ENCODE data around the gene MDGA2. TPM values are rescaled to one million over a fixed set of nuclear protein-coding genes. Genes with fewer than 3 reads are reported as not detected.

MDGA2 gene
- not detected in 2 replicates for total RNA-seq (2011; cell fraction: chromatin; rRNA removed; ENCODE audit: low replicate concordance)
- total RNA-seq (2011; cell fraction: nucleolus; rRNA removed): not detected in 2 replicates
- not detected in 2 replicates for total RNA-seq (2011; cell fraction: nucleoplasm; rRNA removed)
- not detected in 2 replicates for total RNA-seq (2014; rRNA removed)
- 0.04 TPM in 1 of 2 replicates, not detected in the other for total RNA-seq (2014; rRNA removed; fragmentation: Illumina TruSeq; extraction: Trizol)
- total RNA-seq (2015; rRNA removed; fragmentation: Illumina TruSeq; extraction: Trizol): 0.18 and 0.57 TPM in 2 replicates
- total RNA-seq (2021): not detected in 2 replicates
- polyA plus RNA-seq (2011; rRNA removed): not detected in 2 replicates
- polyA plus RNA-seq (2011; cell fraction: cytosol; rRNA removed): not detected in 2 replicates
- not detected in 2 replicates for polyA plus RNA-seq (2011; cell fraction: nucleus; rRNA removed)
- polyA plus RNA-seq (2012): 0.01 and 0.04 TPM in 2 replicates
- not detected in 2 replicates for polyA plus RNA-seq (2014; fragmentation: Illumina TruSeq; extraction: Trizol)
- under 1 TPM; 0.01 TPM for polyA plus RNA-seq (2014; fragmentation: Nextera tagmentation; extraction: Ambion mirVana)
- polyA plus RNA-seq (2014; rRNA removed): not detected in 2 replicates
- 0.04 TPM in 1 of 2 replicates, not detected in the other for polyA minus RNA-seq (2011; rRNA and poly(A)+ RNA removed)
- not detected in 2 replicates for polyA minus RNA-seq (2011; cell fraction: cytosol; rRNA and poly(A)+ RNA removed)
- not detected in 2 replicates for polyA minus RNA-seq (2011; cell fraction: nucleus; rRNA and poly(A)+ RNA removed)
- percentile 8 among the genes with signal in this experiment for Bru-seq, nascent RNA
- percentile 7 among the genes with signal in this experiment for BruChase-seq, experiment 1, labeled RNA remaining after a 2-hour chase
- BruChase-seq, experiment 2, labeled RNA remaining after a 6-hour chase: percentile 5 among the genes with signal in this experiment
- long read RNA-seq, experiment 1: 0 reads
- long read RNA-seq, experiment 2: 0 reads
- long read RNA-seq, experiment 3: 0 reads

DNA sequence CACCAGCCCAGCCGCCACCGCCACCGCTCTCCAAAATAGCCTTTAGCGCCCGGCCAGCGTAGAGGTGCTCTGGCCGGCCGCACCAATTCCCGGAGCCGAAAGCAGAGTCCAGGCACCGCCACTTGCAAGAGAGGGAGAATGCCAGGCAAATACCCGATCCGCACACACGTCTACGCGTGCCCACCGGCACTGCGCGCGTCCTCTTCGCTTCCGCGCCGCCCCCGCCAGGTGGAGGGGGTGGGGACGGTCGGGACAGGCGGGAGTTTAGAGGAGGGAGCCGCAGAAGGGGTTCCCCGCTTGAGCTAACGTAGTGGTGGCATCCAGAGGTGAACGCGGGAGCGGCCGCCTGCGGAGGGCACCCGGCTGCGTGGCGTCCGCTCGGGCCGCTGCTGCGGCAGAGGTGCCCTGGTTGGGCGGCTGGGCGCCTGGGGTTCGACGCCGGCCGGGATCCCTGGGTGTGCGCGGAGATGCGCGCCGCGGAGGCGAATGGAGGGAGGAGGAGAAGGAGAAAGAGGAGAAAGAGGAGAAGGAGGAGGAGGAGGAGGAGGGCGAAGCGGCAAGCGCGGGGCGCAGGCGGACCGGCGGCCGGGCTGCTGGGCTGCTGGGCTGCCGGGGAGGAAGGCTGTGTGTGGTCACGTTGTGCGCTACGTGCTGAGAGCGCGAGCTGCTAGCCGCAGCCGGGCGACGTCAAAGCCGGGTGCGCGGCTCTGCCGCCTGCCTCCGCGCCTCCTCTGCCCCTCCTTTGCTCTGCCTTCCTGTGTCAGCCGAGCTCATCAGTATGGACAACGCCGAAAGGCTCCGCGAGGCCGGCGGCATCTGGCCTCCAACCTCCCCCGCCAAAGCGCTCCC lies at the start of gene MDGA2:
MDGA2 (minus strand) TSS at position 140 of the 849 bp plus-strand sequence.
- no TSS peak for BruUV-seq (replicated peaks)
- ChIA-PET CTCF (ENCODE audit: low intra/inter-chr PET ratio) (no interaction called here), POLR2A (interaction anchor here (0.6 kb wide), 1 partner anchor 277 kb away, joined by 3 read pairs; no protein-coding TSS in a partner anchor)
- Histone ChIP-seq H3K9me3 (replicated peaks; ENCODE audit: control insufficient read depth, insufficient read depth, low read depth, low read length) (no peaks in the 10 kb centered on the region), H3K9ac (ENCODE audit: insufficient read depth in 1 of 2, low read depth in 2 of 2, low read length in 2 of 2) (no peak within 1 kb of the TSS), H3K9me1 (ENCODE audit: control insufficient read depth, insufficient read depth, low read length) (no peaks in the 10 kb centered on the region), H3K4me3 (no peak within 1 kb of the TSS), H3K4me1 (replicated peaks in 1 of 2; ENCODE audit: control insufficient read depth in 2 of 2, insufficient read depth in 2 of 2, low read length in 2 of 2) (no peaks in the 10 kb centered on the region), H2AFZ (ENCODE audit: low read depth, low read length) (no peak within 1 kb of the TSS), H4K20me1 (replicated peaks; ENCODE audit: control insufficient read depth, insufficient read depth, low read length) (no peaks in the 10 kb centered on the region), H3K79me2 (ENCODE audit: control insufficient read depth, insufficient read depth, low read length) (no peaks in the 10 kb centered on the region), H3K27me3 (ENCODE audit: control insufficient read depth in 2 of 2, insufficient read depth in 2 of 2, low read length in 2 of 2) (no peaks in the 10 kb centered on the region), H3K36me3 (ENCODE audit: control insufficient read depth, insufficient read depth, low read length) (no peaks in the 10 kb centered on the region), H3K4me2 (ENCODE audit: insufficient read depth, low read length) (no peak within 1 kb of the TSS), H3K27ac (ENCODE audit: extremely low read depth, low read depth, low read length) (no peak within 1 kb of the TSS)
- FAIRE-seq (no peak), DNase-seq (ENCODE audit: extremely low read depth in 1 of 4, low spot score in 3 of 4) (no peak), ATAC-seq (no peak)
- WGBS (ENCODE audit: insufficient coverage, low coverage, missing lambda C conversion rate): 7% methylated on average over 16 of the region's 90 CpGs
- intact Hi-C loops (cut with micrococcal nuclease) (no loop called here), in situ Hi-C loops (cut with MboI) (no loop called here)
- TF ChIP-seq, protein P1, sequence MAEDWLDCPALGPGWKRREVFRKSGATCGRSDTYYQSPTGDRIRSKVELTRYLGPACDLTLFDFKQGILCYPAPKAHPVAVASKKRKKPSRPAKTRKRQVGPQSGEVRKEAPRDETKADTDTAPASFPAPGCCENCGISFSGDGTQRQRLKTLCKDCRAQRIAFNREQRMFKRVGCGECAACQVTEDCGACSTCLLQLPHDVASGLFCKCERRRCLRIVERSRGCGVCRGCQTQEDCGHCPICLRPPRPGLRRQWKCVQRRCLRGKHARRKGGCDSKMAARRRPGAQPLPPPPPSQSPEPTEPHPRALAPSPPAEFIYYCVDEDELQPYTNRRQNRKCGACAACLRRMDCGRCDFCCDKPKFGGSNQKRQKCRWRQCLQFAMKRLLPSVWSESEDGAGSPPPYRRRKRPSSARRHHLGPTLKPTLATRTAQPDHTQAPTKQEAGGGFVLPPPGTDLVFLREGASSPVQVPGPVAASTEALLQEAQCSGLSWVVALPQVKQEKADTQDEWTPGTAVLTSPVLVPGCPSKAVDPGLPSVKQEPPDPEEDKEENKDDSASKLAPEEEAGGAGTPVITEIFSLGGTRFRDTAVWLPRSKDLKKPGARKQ (CRISPR knock-in tag; IDR thresholded peaks at IDR 0.05): no peak
- TF ChIP-seq TBP (optimal IDR thresholded peaks at IDR 0.05; ENCODE audit: low read depth, low read length) (no peak), BRCA1 (IDR thresholded peaks at IDR 0.05) (no peak), BRCA1 (CRISPR knock-in tag; IDR thresholded peaks at IDR 0.05) (no peak), CBX1 (IDR thresholded peaks at IDR 0.05; ENCODE audit: low read depth) (no peak), KLF10 (CRISPR knock-in tag; IDR thresholded peaks at IDR 0.05) (no peak), MEIS2 (IDR thresholded peaks at IDR 0.05; ENCODE audit: partially characterized antibody) (no peak), WHSC1 (IDR thresholded peaks at IDR 0.05; ENCODE audit: low read length) (no peak), ZNF224 (CRISPR knock-in tag; IDR thresholded peaks at IDR 0.05) (no peak), FOXJ3 (CRISPR knock-in tag; IDR thresholded peaks at IDR 0.05) (no peak), CREB1 (IDR thresholded peaks at IDR 0.05) (no peak), CREB1 (CRISPR knock-in tag; IDR thresholded peaks at IDR 0.05) (no peak), CAMTA2 (CRISPR knock-in tag; conservative IDR thresholded peaks at IDR 0.05) (no peak), OTX1 (CRISPR knock-in tag; IDR thresholded peaks at IDR 0.05) (no peak), ATF7 (IDR thresholded peaks at IDR 0.05) (no peak)
- TF ChIP-seq, protein P2, sequence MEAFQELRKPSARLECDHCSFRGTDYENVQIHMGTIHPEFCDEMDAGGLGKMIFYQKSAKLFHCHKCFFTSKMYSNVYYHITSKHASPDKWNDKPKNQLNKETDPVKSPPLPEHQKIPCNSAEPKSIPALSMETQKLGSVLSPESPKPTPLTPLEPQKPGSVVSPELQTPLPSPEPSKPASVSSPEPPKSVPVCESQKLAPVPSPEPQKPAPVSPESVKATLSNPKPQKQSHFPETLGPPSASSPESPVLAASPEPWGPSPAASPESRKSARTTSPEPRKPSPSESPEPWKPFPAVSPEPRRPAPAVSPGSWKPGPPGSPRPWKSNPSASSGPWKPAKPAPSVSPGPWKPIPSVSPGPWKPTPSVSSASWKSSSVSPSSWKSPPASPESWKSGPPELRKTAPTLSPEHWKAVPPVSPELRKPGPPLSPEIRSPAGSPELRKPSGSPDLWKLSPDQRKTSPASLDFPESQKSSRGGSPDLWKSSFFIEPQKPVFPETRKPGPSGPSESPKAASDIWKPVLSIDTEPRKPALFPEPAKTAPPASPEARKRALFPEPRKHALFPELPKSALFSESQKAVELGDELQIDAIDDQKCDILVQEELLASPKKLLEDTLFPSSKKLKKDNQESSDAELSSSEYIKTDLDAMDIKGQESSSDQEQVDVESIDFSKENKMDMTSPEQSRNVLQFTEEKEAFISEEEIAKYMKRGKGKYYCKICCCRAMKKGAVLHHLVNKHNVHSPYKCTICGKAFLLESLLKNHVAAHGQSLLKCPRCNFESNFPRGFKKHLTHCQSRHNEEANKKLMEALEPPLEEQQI (IDR thresholded peaks at IDR 0.05): no peak

Measured in K562 (cell line).